Stomach (tissue), 9 donors: ENCODE data around the gene HERC4. TPM values are rescaled to one million over a fixed set of nuclear protein-coding genes. Genes with fewer than 3 reads are reported as not detected.

ENCODE experiments used
- DNase-seq, 2 donors: peaks; one replicate each; pipeline versions ENCODE4 v3.0.0 to v3.0.0-alpha.2; 2013 to 2019
- H3K27ac ChIP-seq, 5 donors: fragments of 200-600 bp in 4 of 5; sonication (generic) in 4 of 5; one replicate each; pipeline ENCODE4 v1.5.1; 2013 to 2019; ENCODE audit warnings: mild to moderate bottlenecking in 1 of 5, moderate library complexity in 1 of 5
- H3K27me3 ChIP-seq, 3 donors: fragments of 200-600 bp; sonication (generic); one replicate each; pipeline ENCODE4 v1.5.1; 2017 to 2019; ENCODE audit warnings: mixed run types in 1 of 3
- H3K36me3 ChIP-seq, 4 donors: fragments of 200-600 bp; sonication (generic); 1 replicate in 3 of 4; 2 replicates in 1 of 4; pipeline ENCODE4 v1.5.1; 2016 to 2019
- H3K4me1 ChIP-seq, 4 donors: fragments of 200-600 bp; sonication (generic); one replicate each; pipeline ENCODE4 v1.5.1; 2016 to 2019
- H3K4me3 ChIP-seq, 4 donors: fragments of 200-600 bp; sonication (generic) in 3 of 4; one replicate each; pipeline ENCODE4 v1.5.1; 2016 to 2019; ENCODE audit warnings: mild to moderate bottlenecking in 1 of 4
- H3K9me3 ChIP-seq, 4 donors: fragments of 200-600 bp; sonication (generic); one replicate each; pipeline ENCODE4 v1.5.1; 2016 to 2019
- EP300 ChIP-seq: sonication (generic); formaldehyde crosslinking; IDR thresholded peaks from one replicate; pipeline ENCODE4 v1.6.1; 2017; ENCODE audit warnings: antibody characterized with exemption
- POLR2A ChIP-seq, 4 donors: fragments of 450-650 bp; IDR thresholded peaks; one replicate each; pipeline ENCODE4 v1.6.1; 2016; ENCODE audit warnings: antibody characterized with exemption in 4 of 4, control low read depth in 2 of 4, mild to moderate bottlenecking in 1 of 4, moderate library complexity in 1 of 4
- POLR2AphosphoS5 ChIP-seq, 3 donors: sonication (generic); formaldehyde crosslinking; IDR thresholded peaks; one replicate each; pipeline ENCODE4 v1.6.1; 2016; ENCODE audit warnings: antibody characterized with exemption in 3 of 3
- WGBS, 5 donors: extraction: QIAGEN DNeasy Blood & Tissue Kit in 3 of 5; methylation state at CpG; one replicate each; pipeline versions ENCODE4 v1.1.5 to v1.1.7; 2013 to 2018; 5-methylcytosine and 5-hydroxymethylcytosine counted together
- intact Hi-C: fragments of 100-400 bp; cut with DNase I; formaldehyde crosslinking; loops from one replicate; pipeline ENCODE4 v1.15.1; 2023; ENCODE audit warnings: low total_unique reads
- polyA plus RNA-seq, 3 donors: library from polyadenylated mRNA; stranded (reverse); fragments of 200-250 nt; gene quantifications; one replicate each; pipeline ENCODE4 v1.2.3, GENCODE V29; 2013
- total RNA-seq, 5 donors: library from RNA; depleted of rRNA; stranded (reverse); fragments of >200 nt; gene quantifications; one replicate each; pipeline versions ENCODE4 v1.1.0 to v1.2.3, GENCODE V29; 2014 to 2016
- TF ChIP-seq, protein P1 (sequence below), 7 experiments: fragments of 450-650 bp in 4 of 7; fragments of 200-600 bp in 3 of 7; sonication (generic) in 3 of 7; IDR thresholded peaks; one replicate each; pipeline ENCODE4 v1.5.1; 2016 to 2019; ENCODE audit warnings: antibody characterized with exemption in 7 of 7, control low read depth in 2 of 7, mild to moderate bottlenecking in 1 of 7
- donor health status: healthy with polysubstance abuse.
- donor health status: Bipolar disorder and iron deficiency.
- donor health status: healthy.

HERC4 gene
- total and polyA plus RNA-seq, 8 donors: 5.8 to 116 (median 14.4) TPM

DNA sequence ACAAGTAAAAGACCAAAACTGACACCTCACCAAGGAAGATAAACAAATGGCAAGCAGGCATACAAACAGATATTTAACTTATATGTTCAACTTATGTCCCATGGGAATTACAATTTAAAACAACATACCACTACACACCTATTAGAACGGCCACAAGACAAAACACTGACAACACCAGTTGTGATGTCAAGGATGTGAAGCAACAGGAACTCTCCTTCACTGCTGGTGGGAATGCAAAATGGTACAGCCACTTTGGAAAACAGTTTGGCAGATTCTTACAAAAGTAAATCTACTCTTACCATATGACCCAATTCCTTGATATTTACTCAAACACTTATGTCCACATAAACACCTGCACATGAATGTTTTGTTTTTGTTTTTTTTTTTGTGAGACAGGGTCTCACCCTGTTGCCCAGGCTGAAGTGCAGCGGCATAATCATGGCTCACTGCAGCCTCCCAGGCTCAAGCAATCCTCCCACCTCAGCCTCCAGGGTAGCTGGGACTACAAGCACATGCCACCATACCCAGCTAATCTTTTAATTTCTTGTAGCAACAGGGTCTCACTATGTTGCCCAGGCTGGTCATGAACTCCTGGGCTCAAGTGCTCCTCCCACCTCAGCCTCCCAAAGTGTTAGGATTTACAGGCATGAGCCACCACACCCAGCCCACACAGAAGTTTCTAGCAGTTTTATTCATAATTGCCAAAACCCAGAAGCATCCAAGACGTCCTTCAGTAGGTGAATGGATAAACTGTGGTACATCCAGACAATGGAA is 27.3 kb downstream of the HERC4 start:
- Histone ChIP-seq H3K4me1 (peaks cover 0 to 19% (median 9%) of the 10 kb centered on the region in 4 donors), H3K9me3 (no peaks in the 10 kb centered on the region), H3K27ac (no peak overlapping the region), H3K4me3 (no peak overlapping the region), H3K27me3 (no peaks in the 10 kb centered on the region), H3K36me3 (peaks cover 0 to 15% (median 10%) of the 10 kb centered on the region in 4 donors)
- WGBS, 5 donors: 79 to 88% (median 84%) methylated on average over 3 of the region's 3 CpGs
- TF ChIP-seq, protein P1, sequence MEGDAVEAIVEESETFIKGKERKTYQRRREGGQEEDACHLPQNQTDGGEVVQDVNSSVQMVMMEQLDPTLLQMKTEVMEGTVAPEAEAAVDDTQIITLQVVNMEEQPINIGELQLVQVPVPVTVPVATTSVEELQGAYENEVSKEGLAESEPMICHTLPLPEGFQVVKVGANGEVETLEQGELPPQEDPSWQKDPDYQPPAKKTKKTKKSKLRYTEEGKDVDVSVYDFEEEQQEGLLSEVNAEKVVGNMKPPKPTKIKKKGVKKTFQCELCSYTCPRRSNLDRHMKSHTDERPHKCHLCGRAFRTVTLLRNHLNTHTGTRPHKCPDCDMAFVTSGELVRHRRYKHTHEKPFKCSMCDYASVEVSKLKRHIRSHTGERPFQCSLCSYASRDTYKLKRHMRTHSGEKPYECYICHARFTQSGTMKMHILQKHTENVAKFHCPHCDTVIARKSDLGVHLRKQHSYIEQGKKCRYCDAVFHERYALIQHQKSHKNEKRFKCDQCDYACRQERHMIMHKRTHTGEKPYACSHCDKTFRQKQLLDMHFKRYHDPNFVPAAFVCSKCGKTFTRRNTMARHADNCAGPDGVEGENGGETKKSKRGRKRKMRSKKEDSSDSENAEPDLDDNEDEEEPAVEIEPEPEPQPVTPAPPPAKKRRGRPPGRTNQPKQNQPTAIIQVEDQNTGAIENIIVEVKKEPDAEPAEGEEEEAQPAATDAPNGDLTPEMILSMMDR (IDR thresholded peaks at IDR 0.05): no peak
- no peak for TF ChIP-seq POLR2A (IDR thresholded peaks at IDR 0.05)
- TF ChIP-seq EP300: no peak
- no peak for TF ChIP-seq POLR2AphosphoS5 (IDR thresholded peaks at IDR 0.05)
- DNase-seq: no peak
- intact Hi-C loops: no loop called here

DNA sequence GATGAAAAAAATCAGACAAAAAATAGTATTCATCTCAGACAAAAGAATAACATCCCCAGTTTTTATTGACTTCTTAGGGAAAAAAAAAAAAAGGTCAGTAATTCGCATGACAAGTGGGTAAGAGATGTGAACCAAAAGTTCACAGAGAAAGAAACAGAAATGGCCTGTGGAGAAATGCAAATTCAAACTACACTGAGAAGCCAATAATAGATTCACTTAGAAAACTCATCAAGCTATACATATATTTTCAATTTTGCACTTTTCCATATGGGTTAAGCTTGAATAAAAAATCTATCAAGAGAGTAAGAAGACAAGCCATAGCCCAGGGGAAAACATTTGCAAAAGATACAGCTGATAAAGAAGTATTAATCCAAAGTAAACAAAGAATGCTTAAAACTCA is 28.0 kb downstream of the HERC4 start:
- DNase-seq: no peak
- H3K36me3 ChIP-seq: peaks cover 0 to 21% (median 12%) of the 10 kb centered on the region in 4 donors
- intact Hi-C loops: no loop called here
- H3K27ac ChIP-seq: no peak overlapping the region
- H3K9me3 ChIP-seq: no peaks in the 10 kb centered on the region
- H3K4me3 ChIP-seq: no peak overlapping the region
- no peaks in the 10 kb centered on the region for H3K27me3 ChIP-seq
- WGBS, 5 donors: 88 to 100% (median 97%) methylated on average over 1 of the region's 1 CpG
- TF ChIP-seq, protein P1 (IDR thresholded peaks at IDR 0.05): no peak
- TF ChIP-seq POLR2A (IDR thresholded peaks at IDR 0.05) (no peak), EP300 (no peak), POLR2AphosphoS5 (IDR thresholded peaks at IDR 0.05) (no peak)
- peaks cover 0 to 17% (median 6%) of the 10 kb centered on the region in 4 donors for H3K4me1 ChIP-seq

DNA sequence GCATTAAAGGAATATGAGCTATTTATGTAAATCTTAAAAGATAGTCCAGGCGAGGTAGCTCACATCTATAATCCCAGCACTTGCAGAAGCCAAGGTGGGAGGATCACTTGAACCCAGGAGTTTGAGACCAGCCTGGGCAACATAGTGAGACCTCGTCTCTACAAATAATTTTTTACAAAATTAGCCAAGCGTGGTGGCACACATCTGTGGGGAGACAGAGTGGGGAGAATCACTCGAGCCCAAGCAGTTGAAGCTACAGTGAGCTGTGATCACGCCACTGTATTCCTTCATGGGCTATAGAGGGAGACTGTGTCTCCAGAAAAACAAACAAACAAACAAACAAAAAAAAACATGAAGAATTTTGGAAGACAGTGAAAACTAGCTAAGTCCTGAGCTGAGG is 28.4 kb downstream of the HERC4 start:
- WGBS, 5 donors: 88 to 95% (median 92%) methylated on average over 5 of the region's 5 CpGs
- Histone ChIP-seq H3K27me3 (no peaks in the 10 kb centered on the region), H3K27ac (no peak overlapping the region), H3K4me3 (no peak overlapping the region), H3K9me3 (no peaks in the 10 kb centered on the region), H3K36me3 (peaks cover 0 to 25% (median 15%) of the 10 kb centered on the region in 4 donors), H3K4me1 (peaks cover 0 to 17% (median 6%) of the 10 kb centered on the region in 4 donors)
- TF ChIP-seq POLR2AphosphoS5 (IDR thresholded peaks at IDR 0.05) (no peak), POLR2A (IDR thresholded peaks at IDR 0.05) (no peak)
- TF ChIP-seq, protein P1 (IDR thresholded peaks at IDR 0.05): no peak
- intact Hi-C loops: no loop called here
- DNase-seq: no peak

DNA sequence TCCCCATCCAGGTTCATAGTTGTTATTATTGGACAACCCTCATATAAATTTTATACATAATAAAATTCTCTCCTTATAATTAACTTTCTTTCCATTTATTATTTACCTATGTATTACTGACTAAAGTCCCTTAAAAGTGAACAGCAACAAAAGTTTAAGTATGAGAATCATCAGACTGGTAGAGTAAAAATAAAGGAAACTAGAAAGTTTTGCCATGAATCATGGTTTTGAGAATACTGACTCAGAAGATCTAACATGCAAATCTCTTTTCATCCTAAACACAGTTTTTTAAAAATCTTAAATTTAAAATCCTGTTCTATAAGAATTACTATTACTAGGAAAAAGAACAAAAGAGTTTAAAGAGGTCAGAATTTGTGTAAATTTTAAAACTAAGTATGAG is 32.1 kb downstream of the HERC4 start:
- peaks cover 0 to 11% (median 6%) of the 10 kb centered on the region in 4 donors for H3K4me1 ChIP-seq
- intact Hi-C loops: no loop called here
- no peak overlapping the region for H3K27ac ChIP-seq
- H3K27me3 ChIP-seq: no peaks in the 10 kb centered on the region
- peaks cover 0 to 38% (median 21%) of the 10 kb centered on the region in 4 donors for H3K36me3 ChIP-seq
- TF ChIP-seq, protein P1 (IDR thresholded peaks at IDR 0.05): no peak
- TF ChIP-seq POLR2AphosphoS5 (IDR thresholded peaks at IDR 0.05) (no peak), POLR2A (IDR thresholded peaks at IDR 0.05) (no peak), EP300 (no peak)
- H3K9me3 ChIP-seq: no peaks in the 10 kb centered on the region
- DNase-seq: no peak
- no peak overlapping the region for H3K4me3 ChIP-seq
